IMR-90 (cell line): ENCODE measurements around the gene LRRC75B. TPM values are rescaled to one million over a fixed set of nuclear protein-coding genes. Genes with fewer than 3 reads are reported as not detected.

Experiments
- ATAC-seq: fragments of 200-7000 bp; cut with Tn5 transposase; 2 replicates; pipeline ENCODE4 v1.9.1; 2020; ENCODE audit warnings: low read depth, mild to moderate bottlenecking, moderate library complexity
- BruUV-seq: library from RNA; stranded (reverse); fragments of 400-500 nt; replicated peaks from 2 replicates; lab custom pipeline; 2021; lab: Mats Ljungman, UMichigan
- CTCF ChIA-PET: fragments of 300-600 bp; formaldehyde crosslinking; extraction: SDS; loops from one replicate; lab custom pipeline; 2021; ENCODE audit warnings: antibody characterized with exemption; lab: Yijun Ruan, JAX
- POLR2A ChIA-PET: fragments of 300-600 bp; sonication (Branson Sonifier 250); formaldehyde crosslinking; loops from one replicate; lab custom pipeline; 2022; ENCODE audit warnings: antibody characterized with exemption; ENCODE audit not compliant: unreplicated experiment; lab: Charles Lee
- DNase-seq: peaks from one replicate; pipeline ENCODE4 v3.0.0; 2013
- H2AFZ ChIP-seq: replicated peaks from 2 replicates; pipeline ENCODE3; 2013; ENCODE audit warnings: low read length, mild to moderate bottlenecking; ENCODE audit not compliant: poor library complexity
- H2AK5ac ChIP-seq: 2 replicates; pipeline ENCODE4 v1.6.1; 2013; ENCODE audit warnings: low read depth, low read length, inconsistent platforms
- H2AK9ac ChIP-seq: replicated peaks from 2 replicates; pipeline ENCODE3; 2013; ENCODE audit warnings: mild to moderate bottlenecking, low read depth, low read length, moderate library complexity; ENCODE audit not compliant: poor library complexity
- H2BK120ac ChIP-seq: 2 replicates; pipeline ENCODE4 v1.6.1; 2013; ENCODE audit warnings: low read depth, low read length, inconsistent platforms
- H2BK15ac ChIP-seq: 3 replicates; pipeline ENCODE4 v1.6.1; 2013; ENCODE audit warnings: low read depth, low read length, inconsistent platforms
- H2BK20ac ChIP-seq: 2 replicates; pipeline ENCODE4 v1.6.1; 2013; ENCODE audit warnings: low read depth, mild to moderate bottlenecking, inconsistent platforms, low read length, moderate library complexity
- H2BK5ac ChIP-seq: 2 replicates; pipeline ENCODE4 v1.6.1; 2013; ENCODE audit warnings: mild to moderate bottlenecking, low read depth, low read length, inconsistent platforms; ENCODE audit not compliant: poor library complexity, severe bottlenecking
- H3K14ac ChIP-seq: replicated peaks from 2 replicates; pipeline ENCODE4 v1.6.1; 2013; ENCODE audit warnings: low read depth, low read length, inconsistent platforms
- H3K18ac ChIP-seq: 2 replicates; pipeline ENCODE4 v1.6.1; 2013; ENCODE audit warnings: low read depth, low read length, control low read depth
- H3K23ac ChIP-seq: 2 replicates; pipeline ENCODE4 v1.6.1; 2013; ENCODE audit warnings: low read depth, low read length, inconsistent platforms
- H3K27ac ChIP-seq: 2 replicates; pipeline ENCODE4 v1.5.1; 2013; ENCODE audit warnings: mild to moderate bottlenecking, control low read depth, low read length; ENCODE audit not compliant: insufficient read depth
- H3K27me3 ChIP-seq: 2 replicates; pipeline ENCODE4 v1.6.1; 2013; ENCODE audit warnings: low read length; ENCODE audit not compliant: control insufficient read depth, insufficient read depth
- H3K36me3 ChIP-seq: 2 replicates; pipeline ENCODE4 v1.6.1; 2013; ENCODE audit warnings: low read length, mixed read lengths; ENCODE audit not compliant: control insufficient read depth, insufficient read depth
- H3K4ac ChIP-seq: 2 replicates; pipeline ENCODE4 v1.6.1; 2013; ENCODE audit warnings: low read depth, low read length, inconsistent platforms
- H3K4me1 ChIP-seq: 2 replicates; pipeline ENCODE4 v1.6.1; 2013; ENCODE audit warnings: low read length, mixed read lengths; ENCODE audit not compliant: control insufficient read depth, insufficient read depth
- H3K4me2 ChIP-seq: 2 replicates; pipeline ENCODE4 v1.6.1; 2013; ENCODE audit warnings: low read depth, mild to moderate bottlenecking, control low read depth, low read length, moderate library complexity
- H3K4me3 ChIP-seq: 2 replicates; pipeline ENCODE4 v1.5.1; 2013; ENCODE audit warnings: low read depth, mild to moderate bottlenecking, control low read depth, low read length, moderate library complexity; ENCODE audit not compliant: insufficient read depth
- H3K56ac ChIP-seq: 2 replicates; pipeline ENCODE4 v1.6.1; 2013; ENCODE audit warnings: low read length, inconsistent platforms; ENCODE audit not compliant: insufficient read depth; ENCODE audit errors: extremely low read depth
- H3K79me1 ChIP-seq, 2 experiments: 2 replicates each; pipeline ENCODE4 v1.6.1; 2013; ENCODE audit warnings: low read length in 2 of 2, inconsistent platforms in 1 of 2, low read depth in 1 of 2
- H3K9ac ChIP-seq: 2 replicates; pipeline ENCODE4 v1.6.1; 2013; ENCODE audit warnings: low read depth, low read length, control low read depth
- H3K9me1 ChIP-seq: 2 replicates; pipeline ENCODE4 v1.6.1; 2013; ENCODE audit warnings: low read length, inconsistent platforms; ENCODE audit not compliant: insufficient read depth
- H3K9me3 ChIP-seq: 2 replicates; pipeline ENCODE4 v1.6.1; 2013; ENCODE audit warnings: low read length; ENCODE audit not compliant: control insufficient read depth, insufficient read depth
- H4K20me1 ChIP-seq: 2 replicates; pipeline ENCODE4 v1.6.1; 2013; ENCODE audit warnings: low read length, inconsistent platforms; ENCODE audit not compliant: insufficient read depth
- H4K5ac ChIP-seq: 2 replicates; pipeline ENCODE4 v1.6.1; 2013; ENCODE audit warnings: mild to moderate bottlenecking, low read depth, low read length, control low read depth
- H4K8ac ChIP-seq, 2 experiments: 2 replicates each; pipeline ENCODE4 v1.6.1; 2013; ENCODE audit warnings: low read depth in 2 of 2, low read length in 2 of 2, control low read depth in 1 of 2, inconsistent platforms in 1 of 2
- H4K91ac ChIP-seq: 2 replicates; pipeline ENCODE4 v1.6.1; 2013; ENCODE audit warnings: low read depth, low read length, inconsistent platforms; ENCODE audit not compliant: insufficient read depth
- BHLHE40 ChIP-seq: fragments of 150-350 bp; IDR thresholded peaks from 2 replicates; pipeline ENCODE4 v1.6.1; 2016; ENCODE audit warnings: mild to moderate bottlenecking, low read depth, low read length
- CEBPB ChIP-seq: IDR thresholded peaks from 2 replicates; pipeline ENCODE4 v1.6.1; 2012; ENCODE audit warnings: low read depth, low read length, improper control_type of control experiment
- CHD1 ChIP-seq: IDR thresholded peaks from 2 replicates; pipeline ENCODE4 v1.6.1; 2012; ENCODE audit warnings: low read depth, low read length, improper control_type of control experiment
- FOS ChIP-seq: fragments of 150-350 bp; IDR thresholded peaks from 2 replicates; pipeline ENCODE4 v1.6.1; 2016; ENCODE audit warnings: low read depth, low read length
- MAFK ChIP-seq: IDR thresholded peaks from 2 replicates; pipeline ENCODE4 v1.6.1; 2012; ENCODE audit warnings: low read depth, low read length, improper control_type of control experiment
- MAZ ChIP-seq: IDR thresholded peaks from 2 replicates; pipeline ENCODE4 v1.6.1; 2012; ENCODE audit warnings: low read depth, mild to moderate bottlenecking, low read length, improper control_type of control experiment, moderate library complexity, borderline replicate concordance
- NFE2L2 ChIP-seq: fragments of 150-350 bp; IDR thresholded peaks from 2 replicates; pipeline ENCODE4 v1.6.1; 2016; ENCODE audit warnings: low read depth, mild to moderate bottlenecking, low read length
- POLR2A ChIP-seq: IDR thresholded peaks from 2 replicates; pipeline ENCODE4 v1.6.1; 2012; ENCODE audit warnings: mild to moderate bottlenecking, low read depth, low read length
- RAD21 ChIP-seq: IDR thresholded peaks from 2 replicates; pipeline ENCODE4 v1.6.1; 2012; ENCODE audit warnings: low read length, improper control_type of control experiment
- RCOR1 ChIP-seq: IDR thresholded peaks from 2 replicates; pipeline ENCODE4 v1.6.1; 2012; ENCODE audit warnings: mild to moderate bottlenecking, low read length, improper control_type of control experiment; ENCODE audit not compliant: insufficient replicate concordance
- RFX5 ChIP-seq: IDR thresholded peaks from 2 replicates; pipeline ENCODE4 v1.8.0; 2012; ENCODE audit warnings: low read depth, mild to moderate bottlenecking, low read length, moderate library complexity
- SMC3 ChIP-seq: fragments of 150-350 bp; IDR thresholded peaks from 2 replicates; pipeline ENCODE4 v1.6.1; 2016; ENCODE audit warnings: low read depth, mild to moderate bottlenecking, antibody characterized with exemption, low read length, moderate library complexity
- WGBS, 2 experiments: methylation state at CpG; one replicate each; pipeline versions ENCODE4 v1.1.5 to v1.1.7; 2013; ENCODE audit warnings: missing lambda C conversion rate in 2 of 2; ENCODE audit not compliant: insufficient read length in 1 of 2; ENCODE audit errors: extremely low coverage in 2 of 2; 5-methylcytosine and 5-hydroxymethylcytosine counted together
- dilution Hi-C: fragments of 300-500 bp; cut with HindIII; formaldehyde crosslinking; loops from one replicate; pipeline ENCODE4 v1.14.3; 2018; ENCODE audit warnings: low sequenced_read_pairs; ENCODE audit not compliant: unreplicated experiment
- in situ Hi-C: fragments of 300-500 bp; cut with MboI; formaldehyde crosslinking; loops from 3 replicates; pipeline ENCODE4 v1.14.3; 2019; ENCODE audit warnings: low sequenced_read_pairs, inconsistent platforms, mixed read lengths
- intact Hi-C: fragments of 100-400 bp; cut with micrococcal nuclease; formaldehyde crosslinking; loops from 2 replicates; pipeline ENCODE4 v1.10.0; 2022
- polyA plus RNA-seq, 3 experiments: library from polyadenylated mRNA; depleted of rRNA; stranded (reverse); fragments of >200 nt; gene quantifications; 2 replicates each; pipeline ENCODE4 v1.2.3, GENCODE V29; 2012; ENCODE audit warnings: low replicate concordance in 1 of 3
- total RNA-seq: library from RNA; depleted of rRNA; stranded (reverse); fragments of >200 nt; gene quantifications from 2 replicates; pipeline ENCODE4 v1.2.3, GENCODE V29; 2012
- TF ChIP-seq, protein P1 (sequence below): fragments of 150-350 bp; IDR thresholded peaks from 2 replicates; pipeline ENCODE4 v1.6.1; 2017; ENCODE audit warnings: mild to moderate bottlenecking, antibody characterized with exemption, low read length, low read depth
- TF ChIP-seq, protein P2 (sequence below): fragments of 150-350 bp; IDR thresholded peaks from 2 replicates; pipeline ENCODE4 v1.6.1; 2016; ENCODE audit warnings: low read depth, mild to moderate bottlenecking, low read length, moderate library complexity, borderline replicate concordance

LRRC75B gene
- total and polyA plus RNA-seq, 2 of the 4 experiments (the other 2 are of a cell fraction), result 1.6 to 10.7 TPM

DNA sequence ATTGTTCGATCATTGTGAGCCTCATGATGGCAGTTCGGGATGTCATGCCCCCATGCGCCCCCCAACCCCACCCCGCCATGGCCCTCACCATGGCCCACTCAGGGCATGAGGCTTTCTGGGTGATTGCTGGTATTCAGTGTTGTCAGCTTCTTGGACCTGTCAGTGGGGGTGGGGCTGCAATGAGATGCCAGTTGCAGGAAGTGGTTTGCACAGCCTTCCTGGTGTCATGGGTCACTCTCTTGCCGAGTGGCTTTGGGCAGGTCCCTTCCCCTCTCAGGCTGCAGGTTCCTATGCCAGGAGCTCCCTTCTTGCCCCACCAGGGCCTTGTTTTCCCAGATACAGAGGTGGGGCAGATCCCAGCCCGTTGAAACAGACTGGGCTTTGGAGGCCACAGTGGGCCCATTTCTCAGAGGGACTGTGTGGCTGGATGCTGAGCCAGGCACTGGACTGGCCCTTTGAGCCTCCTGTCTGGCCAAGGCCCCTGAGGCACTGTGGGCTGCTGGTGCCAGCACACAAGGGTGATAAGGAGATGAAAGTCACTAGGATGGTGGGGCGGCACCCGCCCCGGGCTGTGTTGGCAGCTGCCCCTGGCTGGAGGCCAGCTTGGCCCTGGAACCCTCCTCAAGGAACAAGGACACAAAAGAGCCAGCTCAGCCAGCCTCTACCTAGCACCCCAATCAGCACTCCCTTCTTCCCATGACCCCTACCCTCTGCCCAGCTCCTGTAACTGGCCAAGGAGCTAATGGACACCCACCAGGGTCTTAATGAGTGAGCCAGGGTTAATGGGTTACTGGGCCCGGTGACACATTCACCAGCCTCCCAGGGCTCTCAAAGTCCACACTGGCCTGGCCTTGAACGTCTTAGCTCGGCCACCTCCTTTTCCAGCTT, 8.6 kb upstream of the LRRC75B start:
- Histone ChIP-seq H3K4ac (no peak overlapping the region), H2BK20ac (no peak overlapping the region)

More for the DNA sequence above, 8.6 kb upstream of the LRRC75B start:
- Histone ChIP-seq H2BK15ac (no peak overlapping the region), H3K23ac (no peak overlapping the region), H4K20me1 (no peaks in the 10 kb centered on the region), H3K27me3 (no peaks in the 10 kb centered on the region), H3K4me2 (no peak overlapping the region), H3K18ac (no peak overlapping the region), H2BK5ac (no peak overlapping the region), H3K9ac (no peak overlapping the region), H3K9me3 (no peaks in the 10 kb centered on the region), H3K4me1 (peaks cover 2% of the 10 kb centered on the region; the same call in 1 of the 2 replicates), H2AK5ac (no peak overlapping the region), H2AK9ac (no peak overlapping the region), H2BK120ac (no peak overlapping the region), H3K36me3 (no peaks in the 10 kb centered on the region), H3K56ac (no peak overlapping the region), H3K79me1 (no peaks in the 10 kb centered on the region), H4K91ac (no peak overlapping the region), H3K4me3 (no peak overlapping the region), H2AFZ (no peak overlapping the region), H3K9me1 (no peaks in the 10 kb centered on the region), H3K14ac (no peak overlapping the region), H4K5ac (no peak overlapping the region), H3K27ac (no peak overlapping the region), H4K8ac (no peak overlapping the region)
- WGBS, 2 experiments, result 86% methylated on average over 1 of the region's 12 CpGs; no CpG with 5 or more reads in 1 of the 2 experiments
- intact Hi-C loops (no loop called here), dilution Hi-C loops (no loop called here), in situ Hi-C loops (no loop called here)
- DNase-seq (no peak), ATAC-seq (no peak)
- POLR2A ChIA-PET, result no interaction called here
- BruUV-seq, result no TSS peak
- CTCF ChIA-PET, result no interaction called here
- TF ChIP-seq FOS (no peak), RAD21 (no peak), CEBPB (no peak), RFX5 (no peak), RCOR1 (no peak), CHD1 (no peak), MAZ (no peak), MAFK (no peak), POLR2A (no peak), SMC3 (no peak), BHLHE40 (no peak), NFE2L2 (no peak)
- TF ChIP-seq, protein P1, sequence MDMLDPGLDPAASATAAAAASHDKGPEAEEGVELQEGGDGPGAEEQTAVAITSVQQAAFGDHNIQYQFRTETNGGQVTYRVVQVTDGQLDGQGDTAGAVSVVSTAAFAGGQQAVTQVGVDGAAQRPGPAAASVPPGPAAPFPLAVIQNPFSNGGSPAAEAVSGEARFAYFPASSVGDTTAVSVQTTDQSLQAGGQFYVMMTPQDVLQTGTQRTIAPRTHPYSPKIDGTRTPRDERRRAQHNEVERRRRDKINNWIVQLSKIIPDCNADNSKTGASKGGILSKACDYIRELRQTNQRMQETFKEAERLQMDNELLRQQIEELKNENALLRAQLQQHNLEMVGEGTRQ, result no peak
- TF ChIP-seq, protein P2, sequence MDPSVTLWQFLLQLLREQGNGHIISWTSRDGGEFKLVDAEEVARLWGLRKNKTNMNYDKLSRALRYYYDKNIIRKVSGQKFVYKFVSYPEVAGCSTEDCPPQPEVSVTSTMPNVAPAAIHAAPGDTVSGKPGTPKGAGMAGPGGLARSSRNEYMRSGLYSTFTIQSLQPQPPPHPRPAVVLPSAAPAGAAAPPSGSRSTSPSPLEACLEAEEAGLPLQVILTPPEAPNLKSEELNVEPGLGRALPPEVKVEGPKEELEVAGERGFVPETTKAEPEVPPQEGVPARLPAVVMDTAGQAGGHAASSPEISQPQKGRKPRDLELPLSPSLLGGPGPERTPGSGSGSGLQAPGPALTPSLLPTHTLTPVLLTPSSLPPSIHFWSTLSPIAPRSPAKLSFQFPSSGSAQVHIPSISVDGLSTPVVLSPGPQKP, result no peak
